Activated T-helper 1 cell treated with Interleukin-2 at 50 U/mL for 16 hours (primary cell): ENCODE measurements around the gene CDH22.

ENCODE experiments used
- DNase-seq: peaks from one replicate; pipeline ENCODE4 v3.0.0-alpha.2; 2020; ENCODE audit warnings: low read depth

CDH22 gene

DNA sequence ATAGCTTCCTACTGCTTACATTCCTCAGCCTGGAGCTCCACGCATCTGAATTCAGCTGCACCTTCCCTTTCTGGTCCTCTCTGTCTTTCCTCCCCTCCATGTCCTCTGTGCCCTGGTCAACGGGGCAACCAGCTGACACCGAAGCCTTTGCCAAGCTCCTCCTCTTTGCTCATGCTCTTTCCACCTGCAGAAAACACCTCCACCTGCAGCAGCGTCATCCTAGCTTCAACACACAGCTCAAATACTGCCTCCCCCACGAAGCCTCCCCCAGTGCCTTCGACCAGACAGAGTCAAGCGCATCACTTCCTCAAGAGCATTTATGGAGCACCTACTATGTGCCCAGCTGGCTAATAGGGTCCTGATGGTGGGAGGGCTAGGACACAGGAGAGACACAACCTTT lies 9.2 kb downstream of the CDH22 start:
- no peak for DNase-seq

- DNase-seq: no peak
Measured at GRCh38 chr20:46298374-46298773, 9.9 kb downstream of the CDH22 start.

GRCh38 chr20:46296526-46297250 lies 11.6 kb downstream of the CDH22 start:
- DNase-seq: no peak

DNA sequence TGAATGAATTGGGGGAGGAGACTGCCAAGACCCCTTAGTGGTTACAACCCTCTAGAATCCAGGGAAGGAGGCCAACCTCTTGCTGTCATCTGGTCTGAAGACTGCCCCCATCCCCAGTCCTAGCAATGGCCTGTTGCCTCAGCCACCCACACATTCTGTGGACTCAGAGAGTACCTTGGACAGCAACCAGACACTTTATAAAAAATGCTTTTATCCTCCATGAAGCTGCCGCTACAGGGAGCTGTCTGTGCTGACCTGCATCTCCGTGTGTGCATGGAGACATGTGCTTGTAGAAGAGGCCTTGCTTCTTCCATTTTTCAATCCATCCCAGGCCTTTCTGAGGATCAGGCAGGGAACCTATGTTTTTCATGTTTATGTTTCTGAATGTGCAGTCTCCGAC lies 15.2 kb downstream of the CDH22 start:
- no peak for DNase-seq

DNA sequence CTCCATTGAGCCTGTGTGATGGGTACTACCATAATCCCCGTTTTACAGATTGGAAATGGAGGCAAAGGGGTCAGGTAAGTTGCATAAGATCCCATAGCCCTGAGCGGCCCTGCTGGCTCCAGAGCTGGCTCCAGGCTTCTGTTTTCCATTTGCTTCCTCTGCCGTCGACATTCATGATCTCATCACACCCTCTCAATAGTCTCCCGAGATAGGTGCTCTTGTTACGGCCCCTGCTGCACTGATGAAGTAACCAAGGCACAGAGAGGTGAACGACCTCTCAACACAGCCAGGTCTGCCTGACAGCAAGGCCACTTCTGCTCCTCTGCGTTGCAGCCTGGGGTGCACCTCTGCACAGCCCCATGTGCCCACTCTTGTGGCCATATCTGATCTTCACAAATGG lies 16.9 kb downstream of the CDH22 start:
- DNase-seq: no peak

DNA sequence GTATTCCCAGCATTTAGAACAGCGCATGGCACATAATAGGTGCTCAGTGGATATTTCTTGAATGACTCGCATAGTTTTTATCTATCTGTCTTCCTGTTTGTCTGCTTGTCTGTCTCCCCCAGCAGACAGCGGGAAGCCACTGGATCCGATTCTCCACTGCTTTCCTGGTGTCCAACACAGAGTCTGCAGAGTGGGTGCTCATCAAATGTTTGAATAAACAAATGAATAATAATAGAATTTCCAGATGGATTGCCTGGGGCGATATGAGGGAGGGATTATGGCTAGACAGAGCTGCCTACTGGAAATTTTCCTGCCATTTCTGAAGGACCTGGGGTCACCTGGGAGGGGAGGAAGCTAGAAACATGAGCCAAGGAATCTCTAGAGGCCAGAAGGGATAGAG lies 18.9 kb downstream of the CDH22 start:
- DNase-seq: no peak

- no peak for DNase-seq
Measured at GRCh38 chr20:46286977-46287376, 21.3 kb downstream of the CDH22 start.

DNA sequence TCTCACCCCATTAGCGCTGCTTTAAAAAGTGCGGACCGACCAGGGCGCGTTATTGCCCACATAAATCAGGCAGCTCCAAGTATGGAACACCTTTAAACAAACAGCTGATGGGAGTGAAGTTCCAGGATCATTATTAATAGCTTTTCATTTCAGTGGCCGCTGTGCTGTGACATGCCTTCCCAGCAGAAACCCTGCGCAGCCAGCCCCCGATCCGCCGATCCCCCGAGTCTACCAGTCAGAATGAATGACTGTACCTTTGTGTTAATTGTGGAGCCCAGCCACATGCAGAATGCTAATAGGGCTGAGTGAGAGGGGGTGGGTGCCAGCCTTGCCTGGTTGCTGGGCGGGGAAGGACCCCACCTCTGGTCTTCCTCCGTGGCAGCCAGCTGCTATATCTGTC lies 21.9 kb downstream of the CDH22 start:
- no peak for DNase-seq

DNA sequence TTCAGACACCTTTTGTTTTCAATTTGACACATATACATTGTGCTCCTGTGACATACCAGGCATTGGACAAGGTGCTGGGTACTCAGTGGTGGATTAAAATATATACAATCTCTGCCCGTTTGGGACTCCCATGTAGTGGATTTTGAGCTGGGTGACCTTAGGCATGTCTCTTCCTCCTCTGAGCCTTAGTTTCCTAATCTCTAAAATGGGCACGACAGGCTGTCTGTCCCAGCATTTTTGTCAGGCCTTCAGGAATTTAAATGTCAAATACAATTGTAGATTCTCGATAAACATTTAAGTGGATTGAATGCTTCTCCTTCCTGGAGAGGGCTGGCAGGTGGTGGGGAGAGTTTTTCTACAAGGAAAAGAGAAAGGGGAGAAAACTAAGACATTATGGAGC lies 22.6 kb downstream of the CDH22 start:
- no peak for DNase-seq

DNA sequence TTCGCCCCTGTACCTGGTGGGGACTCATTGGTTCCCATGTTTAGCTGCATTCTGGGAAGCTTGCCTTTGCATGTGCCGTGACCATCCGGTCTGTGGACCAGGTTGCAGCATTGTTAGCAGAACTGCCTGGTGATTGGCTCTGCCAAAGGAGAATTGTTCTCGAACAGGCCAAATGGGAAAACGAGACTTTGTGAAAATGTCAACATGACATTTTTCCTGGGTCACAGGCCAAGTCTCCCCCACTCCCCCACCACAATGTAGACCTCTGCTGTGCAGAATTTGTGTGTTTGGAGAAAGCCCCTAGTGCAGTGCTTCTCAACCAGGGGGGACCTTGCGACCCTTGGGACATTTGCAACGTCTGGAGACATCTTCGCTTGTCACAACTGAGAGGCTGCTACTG lies 23.2 kb downstream of the CDH22 start:
- DNase-seq: no peak

GRCh38 chr20:46284040-46284427 lies 24.3 kb downstream of the CDH22 start:
- no peak for DNase-seq

GRCh38 chr20:46283426-46284039 lies 24.8 kb downstream of the CDH22 start:
- no peak for DNase-seq

- DNase-seq: no peak
Measured at GRCh38 chr20:46282669-46283068, 25.6 kb downstream of the CDH22 start.

DNA sequence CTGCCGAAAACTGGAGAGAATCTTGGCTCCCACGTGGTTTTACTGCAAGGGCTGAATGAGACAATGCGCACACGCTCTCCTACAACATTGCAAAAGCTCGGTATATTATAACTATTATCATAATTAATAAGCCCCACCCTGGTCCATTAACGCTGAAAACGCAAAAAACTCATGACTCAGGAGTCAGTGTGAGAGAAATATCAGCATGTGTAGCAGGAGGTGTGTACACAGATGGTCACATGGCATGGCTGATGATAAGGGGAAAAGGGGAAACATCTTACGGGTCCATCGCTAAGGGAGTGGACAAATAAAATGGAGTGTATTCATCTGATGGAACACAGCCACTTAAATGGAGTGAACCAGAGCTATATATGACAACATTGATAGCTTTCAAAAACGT lies 29.2 kb downstream of the CDH22 start:
- DNase-seq: no peak

- DNase-seq: no peak
Measured at GRCh38 chr20:46277602-46278001, 30.7 kb downstream of the CDH22 start.

DNA sequence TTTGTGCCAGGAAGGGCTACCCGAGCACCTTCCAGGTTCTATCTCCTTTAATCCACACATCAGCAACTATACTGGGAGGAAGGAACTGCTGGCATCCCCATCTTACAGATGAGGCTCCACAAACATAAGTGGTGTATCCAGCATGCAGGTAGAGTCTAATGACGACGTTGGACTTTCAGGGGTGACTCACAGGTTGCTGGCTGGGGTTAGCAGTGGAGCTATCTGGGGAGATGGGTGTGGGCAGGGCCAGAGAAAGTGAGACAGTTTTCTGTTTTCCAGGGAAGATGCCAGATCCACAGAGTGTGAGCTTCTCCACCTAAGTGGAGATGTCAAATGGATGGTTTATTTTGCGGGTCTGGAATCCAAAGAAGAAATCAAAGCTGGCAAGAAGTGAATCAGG lies 31.8 kb downstream of the CDH22 start:
- no peak for DNase-seq

DNA sequence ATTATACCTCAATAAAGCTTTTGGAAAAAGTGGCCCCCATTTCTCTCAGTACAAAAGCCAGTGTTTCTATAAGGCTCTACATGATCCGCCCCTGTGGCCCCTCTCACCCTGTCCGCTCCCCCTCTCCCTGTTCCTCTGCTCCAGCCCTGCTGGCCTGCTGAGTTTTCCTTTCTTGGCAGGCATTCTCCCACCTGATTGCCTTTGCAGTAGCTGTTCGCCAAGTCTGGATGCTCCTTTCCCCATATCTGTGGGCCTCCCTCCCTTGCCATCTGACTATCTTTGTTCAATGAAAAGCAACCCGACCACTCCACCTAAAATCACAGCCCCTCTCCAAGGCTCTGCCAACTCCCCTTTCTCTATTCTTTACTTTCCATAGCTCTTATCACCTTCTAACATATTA lies 33.2 kb downstream of the CDH22 start:
- no peak for DNase-seq

GRCh38 chr20:46273717-46274116 lies 34.6 kb downstream of the CDH22 start:
- no peak for DNase-seq

- no peak for DNase-seq
Measured at GRCh38 chr20:46272389-46273047, 35.8 kb downstream of the CDH22 start.

DNA sequence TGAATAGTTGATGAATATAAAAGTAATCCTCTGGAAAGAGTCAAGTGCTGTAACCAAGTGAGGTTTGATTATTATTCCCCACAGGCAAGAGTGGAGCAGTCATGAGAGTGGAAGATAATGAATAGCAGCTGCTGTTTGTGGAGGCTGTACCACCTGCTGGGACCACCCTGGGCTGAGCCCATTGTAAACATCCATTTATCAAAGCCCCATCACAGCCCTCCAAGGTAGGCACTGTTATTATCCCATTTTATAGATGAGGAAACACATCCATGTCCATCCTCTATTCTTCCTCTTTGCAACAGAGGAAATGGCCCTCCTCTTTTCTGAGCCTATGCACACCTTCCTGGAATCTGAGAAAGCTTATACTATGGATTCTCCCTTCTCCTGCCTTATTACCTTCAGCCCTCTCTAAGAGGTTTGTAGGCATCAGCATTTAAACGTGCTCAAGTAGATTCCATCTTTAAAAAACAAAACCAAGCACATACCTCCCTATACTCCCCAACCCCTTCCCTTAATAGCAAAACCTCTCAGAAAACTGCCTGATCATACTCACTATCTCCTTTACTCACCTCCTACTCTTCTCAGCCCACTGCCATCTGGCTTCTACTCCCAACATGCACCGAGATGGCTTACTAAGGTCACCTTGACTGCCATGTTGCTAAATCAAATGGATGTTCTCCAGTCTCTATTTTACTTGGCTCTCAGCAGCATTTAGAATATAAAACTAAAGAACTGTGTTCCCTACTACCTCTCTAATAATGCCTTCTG lies 37.1 kb downstream of the CDH22 start:
- DNase-seq: no peak

- DNase-seq: no peak
Measured at GRCh38 chr20:46269372-46269771, 38.9 kb downstream of the CDH22 start.

GRCh38 chr20:46268662-46269061 lies 39.6 kb downstream of the CDH22 start:
- no peak for DNase-seq

GRCh38 chr20:46268131-46268614 lies 40.1 kb downstream of the CDH22 start:
- no peak for DNase-seq
